ENCODE measurements around the gene SLC25A33. TPM values are rescaled to one million over a fixed set of nuclear protein-coding genes. Genes with fewer than 3 reads are reported as not detected.
"Not testable (repeated sequence)": the region's sequence is repeated elsewhere in the genome, so short reads cannot be mapped to it uniquely, and the experiment has no call there.

Gene SLC25A33
- total and polyA plus RNA-seq, 8 donors, result 1.1 to 2.9 (median 1.6) TPM

- Histone ChIP-seq H3K27ac (no peak overlapping the region), H3K36me3 (peaks cover 0 to 4% (median 0%) of the 10 kb centered on the region in 3 donors), H3K4me3 (no peak overlapping the region), H3K27me3 (no peaks in the 10 kb centered on the region), H3K9me3 (no peaks in the 10 kb centered on the region), H3K4me1 (no peaks in the 10 kb centered on the region)
- WGBS, 2 donors, result 72 to 90% methylated on average over 1 of the region's 1 CpG
- TF ChIP-seq CTCF (IDR thresholded peaks at IDR 0.05), result no peak
- ATAC-seq (peak in 1 of 4 donors; percentile 71), FAIRE-seq (no peak), DNase-seq (no peak)
- intact Hi-C loops (cut with DNase I), result no loop called here
These were observed 30.0 kb downstream of the SLC25A33 start for GRCh38 chr1:9569267-9569666.

- ATAC-seq, FAIRE-seq, H3K4me3 ChIP-seq, DNase-seq, H3K4me1 ChIP-seq, H3K27me3 ChIP-seq, H3K36me3 ChIP-seq, H3K9me3 ChIP-seq, H3K27ac ChIP-seq: not testable (repeated sequence)
- intact Hi-C loops (cut with DNase I), result loop anchor here (5.0 to 10.0 kb wide), 3 partner anchors 74 to 79 kb away; no protein-coding TSS in a partner anchor
- 86 to 89% methylated on average over 15 to 16 of the region's 16 CpGs for WGBS, 2 donors
These were observed 31.7 kb downstream of the SLC25A33 start for GRCh38 chr1:9570886-9571529.

- H3K4me3 ChIP-seq, result no peak overlapping the region
- H3K27me3 ChIP-seq, result no peaks in the 10 kb centered on the region
- no peaks in the 10 kb centered on the region for H3K36me3 ChIP-seq
- no peak for FAIRE-seq
- peak in 2 of 4 donors; percentile 32 to 34 for ATAC-seq
- no peak overlapping the region for H3K27ac ChIP-seq
- H3K9me3 ChIP-seq, result no peaks in the 10 kb centered on the region
- DNase-seq, result no peak
- WGBS, 2 donors, result 83 to 88% methylated on average over 2 of the region's 2 CpGs
- peak in 2 of 4 donors; percentile 12 to 13 for TF ChIP-seq CTCF (IDR thresholded peaks at IDR 0.05)
- intact Hi-C loops (cut with DNase I), result loop anchor here (5.0 to 10.0 kb wide), 3 partner anchors 76 to 81 kb away; no protein-coding TSS in a partner anchor
- no peaks in the 10 kb centered on the region for H3K4me1 ChIP-seq
These were observed 34.5 kb downstream of the SLC25A33 start for GRCh38 chr1:9573723-9574122.

GRCh38 chr1:9575486-9575885 is 36.2 kb downstream of the SLC25A33 start:
- peaks cover 0 to 4% (median 0%) of the 10 kb centered on the region in 3 donors for H3K36me3 ChIP-seq
- no peak for TF ChIP-seq CTCF (IDR thresholded peaks at IDR 0.05)
- no peak for FAIRE-seq

GRCh38 chr1:9576903-9577302 is 37.6 kb downstream of the SLC25A33 start:
- H3K4me3 ChIP-seq, result no peak overlapping the region
- FAIRE-seq (no peak), DNase-seq (no peak), ATAC-seq (no peak)
- no peaks in the 10 kb centered on the region for H3K4me1 ChIP-seq
- no peaks in the 10 kb centered on the region for H3K9me3 ChIP-seq
- H3K36me3 ChIP-seq, result peaks cover 0 to 4% (median 0%) of the 10 kb centered on the region in 3 donors
- no peaks in the 10 kb centered on the region for H3K27me3 ChIP-seq
- no peak overlapping the region for H3K27ac ChIP-seq
- intact Hi-C loops (cut with DNase I), result loop anchor here in 1 of 3 donors (10.0 kb wide), 1 partner anchor 82 kb away; no protein-coding TSS in a partner anchor
- no peak for TF ChIP-seq CTCF (IDR thresholded peaks at IDR 0.05)
- WGBS, 2 donors, result 83 to 91% methylated on average over 6 of the region's 6 CpGs

More at GRCh38 chr1:9575486-9575885, 36.2 kb downstream of the SLC25A33 start:
- DNase-seq, result no peak
- no peaks in the 10 kb centered on the region for H3K4me1 ChIP-seq
- no peaks in the 10 kb centered on the region for H3K9me3 ChIP-seq
- 79% methylated on average over 6 of the region's 6 CpGs for WGBS, 2 donors
- no peak overlapping the region for H3K4me3 ChIP-seq
- ATAC-seq, result no peak
- no peak overlapping the region for H3K27ac ChIP-seq
- intact Hi-C loops (cut with DNase I), result loop anchor here in 1 of 3 donors (10.0 kb wide), 1 partner anchor 81 kb away; no protein-coding TSS in a partner anchor
- H3K27me3 ChIP-seq, result no peaks in the 10 kb centered on the region
